GM12878 (cell line): ENCODE data around the gene OR13J1. TPM values are rescaled to one million over a fixed set of nuclear protein-coding genes. Genes with fewer than 3 reads are reported as not detected.
"Not testable (repeated sequence)": the region's sequence is repeated elsewhere in the genome, so short reads cannot be mapped to it uniquely, and the experiment has no call there.

Experiments
- ATAC-seq: fragments of 200-7000 bp; cut with Tn5 transposase; 3 replicates; pipeline ENCODE4 v1.9.1; 2020; ENCODE audit warnings: mild to moderate bottlenecking, moderate library complexity
- BruUV-seq: library from RNA; stranded (reverse); fragments of 400-500 nt; replicated peaks from 2 replicates; lab custom pipeline; 2021; lab: Mats Ljungman, UMichigan
- CTCF ChIA-PET: fragments of 300-600 bp; sonication (Branson Sonifier 250); formaldehyde crosslinking; extraction: SDS; loops from one replicate; lab custom pipeline; 2021; ENCODE audit warnings: inconsistent platforms; lab: Yijun Ruan, JAX
- POLR2A ChIA-PET: fragments of 350-600 bp; formaldehyde crosslinking; extraction: SDS; loops from one replicate; lab custom pipeline; 2021; ENCODE audit warnings: inconsistent platforms; lab: Charles Lee
- RAD21 ChIA-PET: fragments of 300-600 bp; sonication (Branson Sonifier 250); formaldehyde crosslinking; loops from one replicate; lab custom pipeline; 2023; ENCODE audit warnings: antibody characterized with exemption; ENCODE audit not compliant: unreplicated experiment; lab: Charles Lee
- SMC1A ChIA-PET: fragments of 300-600 bp; sonication (Branson Sonifier 250); formaldehyde crosslinking; loops from one replicate; lab custom pipeline; 2023; ENCODE audit not compliant: unreplicated experiment, uncharacterized antibody; lab: Charles Lee
- DNase-seq: peaks from one replicate; pipeline ENCODE4 v3.0.0-alpha.2; 2011; ENCODE audit warnings: low read depth, low spot score
- FAIRE-seq: peaks from 3 replicates; lab custom pipeline; 2011; peaks lifted over from hg19 to GRCh38; lab: Jason Lieb, UNC
- H2AFZ ChIP-seq: 2 replicates; pipeline ENCODE4 v1.6.0; 2011; ENCODE audit warnings: low read depth, low read length, control low read depth; ENCODE audit not compliant: control insufficient read depth
- H3K27ac ChIP-seq: 2 replicates; pipeline ENCODE4 v1.5.1; 2011; ENCODE audit warnings: control low read depth; ENCODE audit not compliant: control insufficient read depth, insufficient read depth
- H3K27me3 ChIP-seq, 2 experiments: replicated peaks in 1 of 2; 2 replicates each; pipeline versions ENCODE4 v1.6.0 to v1.6.1; 2011; ENCODE audit warnings: low read length in 1 of 2; ENCODE audit not compliant: control insufficient read depth in 2 of 2, insufficient read depth in 2 of 2
- H3K36me3 ChIP-seq, 2 experiments: 2 replicates each; pipeline ENCODE4 v1.5.1; 2011; ENCODE audit warnings: low read length in 1 of 2; ENCODE audit not compliant: control insufficient read depth in 2 of 2, insufficient read depth in 2 of 2
- H3K4me1 ChIP-seq: 2 replicates; pipeline ENCODE4 v1.6.1; 2011; ENCODE audit warnings: mild to moderate bottlenecking, low read length, moderate library complexity, mixed read lengths; ENCODE audit not compliant: control insufficient read depth, insufficient read depth
- H3K4me2 ChIP-seq: 2 replicates; pipeline ENCODE4 v1.6.0; 2011; ENCODE audit warnings: control low read depth; ENCODE audit not compliant: control insufficient read depth, insufficient read depth
- H3K4me3 ChIP-seq: fragments of 200-600 bp; sonication (generic); 2 replicates; pipeline ENCODE4 v1.5.1; 2016
- H3K79me2 ChIP-seq: 2 replicates; pipeline ENCODE4 v1.6.0; 2011; ENCODE audit warnings: low read length; ENCODE audit not compliant: control insufficient read depth, insufficient read depth
- H3K9ac ChIP-seq: 2 replicates; pipeline ENCODE4 v1.8.0; 2011; ENCODE audit warnings: low read length, control low read depth, mixed read lengths; ENCODE audit not compliant: control insufficient read depth, insufficient read depth
- H3K9me3 ChIP-seq: replicated peaks from 3 replicates; pipeline ENCODE4 v1.5.1; 2011; ENCODE audit warnings: mild to moderate bottlenecking, low read length; ENCODE audit not compliant: control insufficient read depth, insufficient read depth
- H4K20me1 ChIP-seq: 2 replicates; pipeline ENCODE4 v1.6.0; 2011; ENCODE audit not compliant: control insufficient read depth, insufficient read depth
- ATF7 ChIP-seq: fragments of 450-650 bp; IDR thresholded peaks from 2 replicates; pipeline ENCODE4 v1.6.1; 2016; ENCODE audit warnings: low read depth, mild to moderate bottlenecking
- EZH2 ChIP-seq: IDR thresholded peaks from 2 replicates; pipeline ENCODE4 v1.6.1; 2012; ENCODE audit warnings: low read depth, mild to moderate bottlenecking, control low read depth, inconsistent platforms, low read length, borderline replicate concordance; ENCODE audit not compliant: control insufficient read depth
- IRF4 ChIP-seq: IDR thresholded peaks from 2 replicates; pipeline ENCODE4 v1.6.1; 2011; ENCODE audit warnings: low read depth, low read length
- WGBS: methylation state at CpG from one replicate; pipeline ENCODE4 v1.1.6; 2016; ENCODE audit warnings: low lambda C conversion rate; ENCODE audit not compliant: insufficient replicate concordance, insufficient coverage; ENCODE audit errors: missing lambda C conversion rate; 5-methylcytosine and 5-hydroxymethylcytosine counted together
- in situ Hi-C: fragments of 300-500 bp; cut with MboI; formaldehyde crosslinking; loops from 9 replicates; pipeline ENCODE4 v1.14.3; 2018; ENCODE audit warnings: mixed read lengths
- intact Hi-C: fragments of 100-400 bp; cut with micrococcal nuclease; formaldehyde crosslinking; loops from one replicate; pipeline ENCODE4 v1.14.2; 2022; ENCODE audit not compliant: unreplicated experiment
- polyA plus RNA-seq, 11 experiments: library from polyadenylated mRNA; depleted of rRNA in 4 of 11; unstranded in 6 of 11; stranded (reverse) in 5 of 11; fragments of >200 nt; fragmentation: Nextera tagmentation in 4 of 11; fragmentation: Illumina TruSeq in 1 of 11; extraction: Ambion mirVana in 4 of 11; extraction: Trizol in 1 of 11; gene quantifications; 1 replicate in 1 of 11; 2 replicates in 10 of 11; pipeline versions ENCODE4 v1.2.1 to v1.2.3, GENCODE V29; 2011 to 2016; ENCODE audit warnings: inconsistent platforms in 2 of 11, missing spikeins in 2 of 11, low read depth in 1 of 11
- total RNA-seq, 4 experiments: library from RNA; depleted of rRNA in 3 of 4; stranded (reverse); fragments of >200 nt in 3 of 4; fragmentation: Illumina TruSeq in 1 of 4; extraction: Trizol in 1 of 4; gene quantifications; 2 replicates each; pipeline versions ENCODE4 v1.2.1 to v1.2.3, GENCODE V29; 2013 to 2021
- TF ChIP-seq, protein P1 (sequence below): fragments of 450-650 bp; IDR thresholded peaks from 2 replicates; pipeline ENCODE4 v1.6.1; 2017; ENCODE audit warnings: low read depth, mild to moderate bottlenecking, moderate library complexity
- TF ChIP-seq, protein P2 (sequence below): fragments of 450-650 bp; formaldehyde crosslinking; IDR thresholded peaks from 2 replicates; pipeline ENCODE4 v1.4.0; 2020; ENCODE audit warnings: mild to moderate bottlenecking, moderate library complexity

OR13J1 gene
- total and polyA plus RNA-seq, 10 of the 15 experiments (the other 5 are each of a cell fraction or from before 2014, with no cell fraction given): not detected

DNA sequence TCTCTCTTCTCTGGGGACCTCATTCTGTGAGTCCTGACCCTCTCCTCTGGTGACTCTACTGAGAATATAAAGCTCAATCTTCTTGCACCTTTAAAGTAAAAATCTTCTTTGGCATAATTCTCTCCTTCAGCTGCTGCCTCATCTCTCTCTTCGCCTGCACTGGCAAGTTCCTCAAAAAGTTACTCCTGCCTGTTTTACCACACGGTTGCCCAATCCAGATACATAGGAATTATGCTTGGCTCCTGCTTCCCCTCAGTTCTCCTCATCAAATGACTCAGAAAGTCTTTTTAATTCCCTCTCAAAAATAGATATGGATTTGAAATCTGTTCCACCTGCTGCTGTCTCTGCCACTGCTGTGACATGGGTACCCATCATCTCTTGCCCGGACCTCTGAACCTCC is 21.4 kb upstream of the OR13J1 start (continued):
- no peak for TF ChIP-seq EZH2
- TF ChIP-seq, protein P1, sequence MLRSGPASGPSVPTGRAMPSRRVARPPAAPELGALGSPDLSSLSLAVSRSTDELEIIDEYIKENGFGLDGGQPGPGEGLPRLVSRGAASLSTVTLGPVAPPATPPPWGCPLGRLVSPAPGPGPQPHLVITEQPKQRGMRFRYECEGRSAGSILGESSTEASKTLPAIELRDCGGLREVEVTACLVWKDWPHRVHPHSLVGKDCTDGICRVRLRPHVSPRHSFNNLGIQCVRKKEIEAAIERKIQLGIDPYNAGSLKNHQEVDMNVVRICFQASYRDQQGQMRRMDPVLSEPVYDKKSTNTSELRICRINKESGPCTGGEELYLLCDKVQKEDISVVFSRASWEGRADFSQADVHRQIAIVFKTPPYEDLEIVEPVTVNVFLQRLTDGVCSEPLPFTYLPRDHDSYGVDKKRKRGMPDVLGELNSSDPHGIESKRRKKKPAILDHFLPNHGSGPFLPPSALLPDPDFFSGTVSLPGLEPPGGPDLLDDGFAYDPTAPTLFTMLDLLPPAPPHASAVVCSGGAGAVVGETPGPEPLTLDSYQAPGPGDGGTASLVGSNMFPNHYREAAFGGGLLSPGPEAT: no peak
- TF ChIP-seq IRF4: no peak
- TF ChIP-seq ATF7: no peak
- TF ChIP-seq, protein P2, sequence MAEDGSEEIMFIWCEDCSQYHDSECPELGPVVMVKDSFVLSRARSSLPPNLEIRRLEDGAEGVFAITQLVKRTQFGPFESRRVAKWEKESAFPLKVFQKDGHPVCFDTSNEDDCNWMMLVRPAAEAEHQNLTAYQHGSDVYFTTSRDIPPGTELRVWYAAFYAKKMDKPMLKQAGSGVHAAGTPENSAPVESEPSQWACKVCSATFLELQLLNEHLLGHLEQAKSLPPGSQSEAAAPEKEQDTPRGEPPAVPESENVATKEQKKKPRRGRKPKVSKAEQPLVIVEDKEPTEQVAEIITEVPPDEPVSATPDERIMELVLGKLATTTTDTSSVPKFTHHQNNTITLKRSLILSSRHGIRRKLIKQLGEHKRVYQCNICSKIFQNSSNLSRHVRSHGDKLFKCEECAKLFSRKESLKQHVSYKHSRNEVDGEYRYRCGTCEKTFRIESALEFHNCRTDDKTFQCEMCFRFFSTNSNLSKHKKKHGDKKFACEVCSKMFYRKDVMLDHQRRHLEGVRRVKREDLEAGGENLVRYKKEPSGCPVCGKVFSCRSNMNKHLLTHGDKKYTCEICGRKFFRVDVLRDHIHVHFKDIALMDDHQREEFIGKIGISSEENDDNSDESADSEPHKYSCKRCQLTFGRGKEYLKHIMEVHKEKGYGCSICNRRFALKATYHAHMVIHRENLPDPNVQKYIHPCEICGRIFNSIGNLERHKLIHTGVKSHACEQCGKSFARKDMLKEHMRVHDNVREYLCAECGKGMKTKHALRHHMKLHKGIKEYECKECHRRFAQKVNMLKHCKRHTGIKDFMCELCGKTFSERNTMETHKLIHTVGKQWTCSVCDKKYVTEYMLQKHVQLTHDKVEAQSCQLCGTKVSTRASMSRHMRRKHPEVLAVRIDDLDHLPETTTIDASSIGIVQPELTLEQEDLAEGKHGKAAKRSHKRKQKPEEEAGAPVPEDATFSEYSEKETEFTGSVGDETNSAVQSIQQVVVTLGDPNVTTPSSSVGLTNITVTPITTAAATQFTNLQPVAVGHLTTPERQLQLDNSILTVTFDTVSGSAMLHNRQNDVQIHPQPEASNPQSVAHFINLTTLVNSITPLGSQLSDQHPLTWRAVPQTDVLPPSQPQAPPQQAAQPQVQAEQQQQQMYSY (CRISPR knock-in tag): no peak

DNA sequence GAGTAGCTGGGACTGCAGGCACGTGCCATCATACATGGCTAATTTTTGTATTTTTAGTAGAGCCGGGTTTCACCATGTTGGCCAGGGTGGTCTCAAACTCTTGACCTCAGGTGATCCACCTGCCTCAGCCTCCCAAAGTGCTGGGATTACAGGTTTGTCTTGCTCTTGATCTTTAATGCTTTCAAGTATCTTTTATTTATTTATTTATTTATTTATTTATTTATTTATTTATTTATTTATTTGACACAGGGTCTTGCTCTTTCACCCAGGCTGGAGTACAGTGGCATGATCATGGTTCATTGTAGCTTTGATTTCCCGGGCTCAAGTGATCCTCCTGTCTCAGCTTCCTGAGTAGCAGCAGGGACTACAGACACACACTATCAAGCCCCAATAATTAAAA is 14.7 kb upstream of the OR13J1 start:
- H3K27ac ChIP-seq, H3K79me2 ChIP-seq, FAIRE-seq, H3K36me3 ChIP-seq, H3K9ac ChIP-seq, H3K27me3 ChIP-seq, H4K20me1 ChIP-seq, H3K9me3 ChIP-seq, H3K4me3 ChIP-seq, H3K4me2 ChIP-seq, ATAC-seq, H2AFZ ChIP-seq, DNase-seq, BruUV-seq, H3K4me1 ChIP-seq, POLR2A ChIA-PET: not testable (repeated sequence)
- ChIA-PET SMC1A (interaction anchor here (1.0 kb wide), 1 partner anchor 59 kb away, joined by 4 read pairs; no protein-coding TSS in a partner anchor), RAD21 (interaction anchor here (0.8 to 2.3 kb wide), 3 partner anchors 51 to 125 kb away, joined by 3 to 11 read pairs (median 3); no protein-coding TSS in a partner anchor), CTCF (interaction anchor here (0.7 to 1.9 kb wide), 5 partner anchors 58 to 239 kb away, joined by 3 to 6 read pairs (median 3); no protein-coding TSS in a partner anchor)
- WGBS: 62% methylated on average over 3 of the region's 3 CpGs
- intact Hi-C loops: loop anchor here (5.0 kb wide), 1 partner anchor 148 kb away; no protein-coding TSS in a partner anchor
- in situ Hi-C loops: loop anchor here (5.0 kb wide), 1 partner anchor 98 kb away; no protein-coding TSS in a partner anchor
